Activated T-cell treated with anti-CD3 and anti-CD28 coated beads, Interleukin-2, amount 50 U/mL, for 4 hours (primary cell): ENCODE results near the gene TLE1. TPM values are rescaled to one million over a fixed set of nuclear protein-coding genes. Genes with fewer than 3 reads are reported as not detected.

ENCODE experiments used
- ATAC-seq, 2 donors: fragments of 200-7000 bp; cut with Tn5 transposase; one replicate each; pipeline ENCODE4 v1.10.0; 2021
- DNase-seq: peaks from one replicate; pipeline ENCODE4 v3.0.0-alpha.2; 2020
- H3K27me3 Mint-ChIP-seq: one replicate; pipeline ENCODE4 v1.8.0; 2021; ENCODE audit warnings: low read depth, mixed read lengths
- H3K36me3 Mint-ChIP-seq: one replicate; pipeline ENCODE4 v1.8.0; 2022; ENCODE audit warnings: mixed read lengths; ENCODE audit not compliant: insufficient read depth
- H3K4me1 Mint-ChIP-seq: one replicate; pipeline ENCODE4 v1.8.0; 2021; ENCODE audit warnings: low read depth, mixed read lengths
- H3K4me3 Mint-ChIP-seq: one replicate; pipeline ENCODE4 v1.8.0; 2021; ENCODE audit warnings: mild to moderate bottlenecking, moderate library complexity, mixed read lengths
- H3K9me3 Mint-ChIP-seq: one replicate; pipeline ENCODE4 v1.8.0; 2021; ENCODE audit warnings: mixed read lengths
- total RNA-seq, 3 donors: library from RNA; stranded (reverse); gene quantifications; one replicate each; pipeline ENCODE4 v1.2.1, GENCODE V29; 2021

TLE1 gene
- total RNA-seq, 3 donors from 2014 or later: 0.35 to 0.55 (median 0.49) TPM

GRCh38 chr9:81680006-81680405 is 9.3 kb downstream of the TLE1 start:
- Mint-ChIP-seq H3K27me3 (peaks cover 15% of the 10 kb centered on the region), H3K9me3 (no peaks in the 10 kb centered on the region), H3K4me1 (peaks cover 11% of the 10 kb centered on the region), H3K4me3 (no peak overlapping the region), H3K36me3 (no peaks in the 10 kb centered on the region)
- ATAC-seq (no peak), DNase-seq (no peak)

DNA sequence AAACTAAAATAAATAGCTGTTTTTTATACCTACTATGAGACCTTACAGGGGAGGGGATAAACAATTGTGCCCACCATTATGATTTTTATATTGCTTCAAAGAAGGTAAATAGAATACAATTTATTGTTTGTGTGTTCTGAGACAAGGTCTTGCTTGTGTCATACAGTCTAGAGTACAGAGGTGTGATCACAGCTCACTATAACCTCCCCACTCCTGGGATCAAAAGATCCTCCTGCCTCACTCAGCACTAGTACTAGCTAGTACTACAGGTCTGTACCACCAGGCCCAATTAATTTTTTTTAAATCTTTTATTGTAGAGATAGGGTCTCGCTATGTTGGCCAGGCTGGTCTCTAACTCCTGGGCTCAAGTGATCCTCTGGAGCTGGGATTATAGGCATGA is 11.3 kb downstream of the TLE1 start:
- Mint-ChIP-seq H3K27me3 (peaks cover 15% of the 10 kb centered on the region), H3K4me1 (peaks cover 11% of the 10 kb centered on the region), H3K4me3 (no peak overlapping the region), H3K36me3 (no peaks in the 10 kb centered on the region), H3K9me3 (no peaks in the 10 kb centered on the region)
- no peak for ATAC-seq
- DNase-seq: no peak

- H3K4me3 Mint-ChIP-seq: no peak overlapping the region
Measured at GRCh38 chr9:81676395-81676794, 13.0 kb downstream of the TLE1 start.

DNA sequence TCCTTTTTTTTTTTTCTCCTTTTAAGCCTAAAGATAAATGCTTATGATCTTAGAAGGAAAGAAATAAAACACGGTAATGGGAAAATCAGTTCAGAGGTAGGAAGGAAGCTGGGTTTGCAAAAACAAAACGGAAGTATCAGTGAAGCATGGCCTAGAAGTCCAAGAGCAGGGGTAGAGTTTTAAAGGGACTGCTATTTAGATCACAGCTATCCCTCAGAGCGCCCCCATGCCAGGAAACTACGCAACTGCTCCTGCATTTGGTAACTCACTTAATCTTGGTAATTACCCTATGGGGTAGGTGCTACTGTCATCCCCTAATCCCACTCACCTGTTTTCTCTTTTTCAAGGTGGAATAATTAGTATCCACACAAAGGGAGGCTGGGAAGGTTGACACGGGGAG is 16.0 kb downstream of the TLE1 start:
- peaks cover 2% of the 10 kb centered on the region for H3K27me3 Mint-ChIP-seq
- H3K9me3 Mint-ChIP-seq: peaks cover 3% of the 10 kb centered on the region
- no peaks in the 10 kb centered on the region for H3K4me1 Mint-ChIP-seq
- DNase-seq: no peak
- no peak for ATAC-seq
- no peaks in the 10 kb centered on the region for H3K36me3 Mint-ChIP-seq
- no peak overlapping the region for H3K4me3 Mint-ChIP-seq

More at GRCh38 chr9:81676395-81676794, 13.0 kb downstream of the TLE1 start:
- H3K9me3 Mint-ChIP-seq: peaks cover 3% of the 10 kb centered on the region
- no peaks in the 10 kb centered on the region for H3K36me3 Mint-ChIP-seq
- H3K27me3 Mint-ChIP-seq: peaks cover 6% of the 10 kb centered on the region
- H3K4me1 Mint-ChIP-seq: peaks cover 2% of the 10 kb centered on the region
- no peak for ATAC-seq
- no peak for DNase-seq

- DNase-seq (no peak), ATAC-seq (no peak)
- Mint-ChIP-seq H3K27me3 (peaks cover 2% of the 10 kb centered on the region), H3K4me1 (no peaks in the 10 kb centered on the region), H3K36me3 (no peaks in the 10 kb centered on the region), H3K9me3 (peaks cover 3% of the 10 kb centered on the region), H3K4me3 (no peak overlapping the region)
Measured at GRCh38 chr9:81671880-81672280, 17.5 kb downstream of the TLE1 start.

DNA sequence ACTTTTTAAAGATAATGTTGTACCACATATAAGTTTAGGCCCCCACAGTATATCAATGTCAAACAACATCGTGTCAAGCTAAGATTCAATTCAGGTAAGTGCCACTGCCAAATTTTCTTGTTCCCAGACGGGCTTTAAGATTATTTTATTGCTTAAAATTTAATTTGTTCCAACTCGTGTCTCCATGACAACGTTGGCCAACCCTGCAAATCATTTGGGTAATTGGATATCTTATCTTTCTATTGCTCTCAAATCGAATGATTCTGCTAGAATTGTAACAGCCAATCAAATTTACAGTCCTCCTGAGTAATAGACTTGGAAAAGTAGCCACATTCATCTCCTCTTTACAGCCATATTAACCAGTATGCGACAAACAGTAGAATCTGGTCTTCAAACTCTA is 19.5 kb downstream of the TLE1 start:
- Mint-ChIP-seq H3K4me3 (no peak overlapping the region), H3K4me1 (no peaks in the 10 kb centered on the region), H3K9me3 (peaks cover 3% of the 10 kb centered on the region), H3K36me3 (no peaks in the 10 kb centered on the region), H3K27me3 (peaks cover 2% of the 10 kb centered on the region)
- no peak for ATAC-seq
- no peak for DNase-seq

GRCh38 chr9:81669041-81669651 is 20.2 kb downstream of the TLE1 start:
- DNase-seq (no peak), ATAC-seq (no peak)
- Mint-ChIP-seq H3K36me3 (no peaks in the 10 kb centered on the region), H3K9me3 (peaks cover 3% of the 10 kb centered on the region), H3K4me3 (no peak overlapping the region), H3K27me3 (peaks cover 2% of the 10 kb centered on the region), H3K4me1 (no peaks in the 10 kb centered on the region)

GRCh38 chr9:81666123-81666522 is 23.2 kb downstream of the TLE1 start:
- DNase-seq (no peak), ATAC-seq (no peak)
- no peaks in the 10 kb centered on the region for H3K4me1 Mint-ChIP-seq
- no peaks in the 10 kb centered on the region for H3K27me3 Mint-ChIP-seq
- no peaks in the 10 kb centered on the region for H3K36me3 Mint-ChIP-seq
- H3K4me3 Mint-ChIP-seq: no peak overlapping the region
- H3K9me3 Mint-ChIP-seq: no peaks in the 10 kb centered on the region

DNA sequence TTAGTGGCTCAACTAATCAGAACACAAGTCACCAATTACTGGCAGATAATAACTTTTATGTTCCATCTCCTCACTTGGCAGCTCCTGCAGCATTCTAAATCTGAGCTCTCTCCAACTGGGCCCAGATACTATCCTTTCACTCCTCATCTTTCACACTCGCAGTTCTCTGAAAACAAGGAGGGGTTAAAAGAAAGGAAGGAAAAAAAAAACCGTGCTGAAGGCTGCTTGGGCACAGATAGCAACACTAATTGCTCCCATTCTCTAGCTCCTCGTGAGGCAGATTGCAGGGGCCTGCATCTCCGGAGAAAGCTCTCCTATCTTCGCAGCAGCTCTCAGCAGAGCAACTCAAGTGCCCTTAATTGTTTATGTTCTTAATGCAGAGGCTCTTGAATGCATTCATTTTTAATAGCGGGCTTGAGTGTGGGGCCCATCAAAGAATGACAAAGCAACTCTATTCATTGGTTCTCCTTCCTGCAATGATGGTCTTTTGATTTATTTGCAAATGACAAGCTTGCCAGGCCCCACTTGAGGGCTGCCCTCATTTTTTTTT is 23.9 kb downstream of the TLE1 start:
- H3K4me3 Mint-ChIP-seq: no peak overlapping the region

DNA sequence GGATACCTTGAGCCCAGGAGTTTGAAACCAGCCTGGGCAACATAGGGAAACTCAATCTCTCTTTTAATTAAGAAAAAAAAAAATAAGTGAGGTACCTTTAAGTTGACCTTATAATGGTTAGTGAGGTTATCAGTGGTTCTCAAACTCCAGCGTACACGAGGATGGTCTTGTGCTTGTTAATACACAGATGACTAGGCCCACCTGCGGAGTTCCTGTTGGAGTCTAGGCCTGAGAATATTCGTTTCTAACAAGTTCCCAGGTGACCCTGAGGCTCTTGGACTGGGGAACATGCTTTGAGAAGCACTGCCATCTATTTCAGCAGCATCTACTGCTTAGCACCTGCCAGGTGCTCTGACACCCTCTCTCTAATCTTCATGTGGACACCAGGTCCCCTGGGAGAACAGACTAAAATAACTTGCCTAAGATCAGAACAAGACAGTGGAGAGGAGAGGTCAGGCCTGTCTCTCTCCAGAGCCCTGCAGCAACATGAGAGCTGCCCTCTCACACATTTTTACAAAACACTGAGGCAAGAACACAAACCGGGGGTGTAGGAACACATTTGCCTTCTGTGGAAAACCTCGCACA is 24.6 kb downstream of the TLE1 start:
- Mint-ChIP-seq H3K4me3 (no peak overlapping the region), H3K36me3 (no peaks in the 10 kb centered on the region), H3K27me3 (no peaks in the 10 kb centered on the region), H3K4me1 (no peaks in the 10 kb centered on the region), H3K9me3 (no peaks in the 10 kb centered on the region)
- no peak for ATAC-seq
- no peak for DNase-seq

More for the DNA sequence above, 23.9 kb downstream of the TLE1 start:
- DNase-seq (no peak), ATAC-seq (no peak)
- Mint-ChIP-seq H3K36me3 (no peaks in the 10 kb centered on the region), H3K9me3 (no peaks in the 10 kb centered on the region), H3K4me1 (no peaks in the 10 kb centered on the region), H3K27me3 (no peaks in the 10 kb centered on the region)

- no peaks in the 10 kb centered on the region for H3K4me1 Mint-ChIP-seq
- no peak for DNase-seq
- no peaks in the 10 kb centered on the region for H3K36me3 Mint-ChIP-seq
- ATAC-seq: no peak
- no peaks in the 10 kb centered on the region for H3K9me3 Mint-ChIP-seq
- no peaks in the 10 kb centered on the region for H3K27me3 Mint-ChIP-seq
- no peak overlapping the region for H3K4me3 Mint-ChIP-seq
Measured at GRCh38 chr9:81661339-81661738, 28.0 kb downstream of the TLE1 start.

DNA sequence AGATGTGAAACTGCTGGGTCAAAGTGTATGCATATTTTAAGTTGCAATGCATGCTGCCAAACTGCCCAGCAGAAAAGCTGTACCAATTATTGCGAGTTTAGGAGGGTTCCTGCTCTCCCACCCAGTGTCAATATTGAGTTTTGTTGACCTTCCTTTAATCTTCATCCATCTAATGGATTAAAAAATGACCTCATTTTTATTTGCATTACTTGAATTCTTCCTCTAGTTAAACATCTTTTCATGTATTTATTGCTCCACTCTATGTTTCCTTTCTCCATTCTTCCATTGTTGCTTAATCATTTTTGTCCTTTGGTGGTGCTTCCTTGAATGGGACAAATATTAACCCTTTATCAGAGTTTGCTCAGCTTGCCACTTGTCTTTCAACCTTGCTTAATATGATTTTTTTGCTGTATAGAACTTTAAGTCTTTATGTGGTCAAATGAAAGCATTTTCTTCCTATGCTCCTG is 32.4 kb downstream of the TLE1 start:
- no peak for ATAC-seq
- no peaks in the 10 kb centered on the region for H3K36me3 Mint-ChIP-seq
- H3K9me3 Mint-ChIP-seq: no peaks in the 10 kb centered on the region
- H3K4me3 Mint-ChIP-seq: no peak overlapping the region
- peaks cover 9% of the 10 kb centered on the region for H3K4me1 Mint-ChIP-seq
- no peak for DNase-seq
- no peaks in the 10 kb centered on the region for H3K27me3 Mint-ChIP-seq

DNA sequence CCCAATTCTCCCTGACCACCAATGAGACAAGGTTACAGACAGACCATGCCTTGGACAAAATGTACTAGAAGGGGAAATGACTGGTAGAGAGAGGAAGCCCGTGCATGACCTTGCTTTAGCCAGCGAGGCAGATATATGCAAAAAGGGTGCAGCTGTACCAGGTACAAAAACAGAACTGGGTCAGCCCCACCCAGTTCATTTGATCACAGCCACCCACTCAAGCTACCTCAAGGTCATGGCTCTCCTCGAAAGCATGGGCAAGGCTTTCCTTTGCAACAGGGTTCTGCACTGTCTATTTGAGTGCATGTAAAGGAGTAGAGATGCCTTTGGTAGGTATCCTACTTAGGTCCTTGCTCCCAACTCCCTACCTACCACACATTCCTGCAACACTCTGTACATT is 33.3 kb downstream of the TLE1 start:
- no peak for ATAC-seq
- peaks cover 9% of the 10 kb centered on the region for H3K4me1 Mint-ChIP-seq
- H3K27me3 Mint-ChIP-seq: no peaks in the 10 kb centered on the region

GRCh38 chr9:81653240-81653639 is 36.1 kb downstream of the TLE1 start:
- H3K36me3 Mint-ChIP-seq: no peaks in the 10 kb centered on the region
- no peaks in the 10 kb centered on the region for H3K9me3 Mint-ChIP-seq
- ATAC-seq (no peak), DNase-seq (no peak)
- no peaks in the 10 kb centered on the region for H3K27me3 Mint-ChIP-seq
- H3K4me3 Mint-ChIP-seq: no peak overlapping the region
- peaks cover 9% of the 10 kb centered on the region for H3K4me1 Mint-ChIP-seq

More for the DNA sequence above, 33.3 kb downstream of the TLE1 start:
- Mint-ChIP-seq H3K36me3 (no peaks in the 10 kb centered on the region), H3K9me3 (no peaks in the 10 kb centered on the region), H3K4me3 (no peak overlapping the region)
- DNase-seq: no peak

- Mint-ChIP-seq H3K27me3 (no peaks in the 10 kb centered on the region), H3K36me3 (no peaks in the 10 kb centered on the region), H3K9me3 (no peaks in the 10 kb centered on the region), H3K4me3 (no peak overlapping the region), H3K4me1 (peaks cover 9% of the 10 kb centered on the region)
- DNase-seq (no peak), ATAC-seq (no peak)
Measured at GRCh38 chr9:81652058-81652687, 37.2 kb downstream of the TLE1 start.
